AG04450 (cell line): Measurements from ENCODE around the gene SLC15A4. TPM values are rescaled to one million over a fixed set of nuclear protein-coding genes. Genes with fewer than 3 reads are reported as not detected.

ENCODE experiments used
- CTCF ChIA-PET: fragments of 300-600, 350-600 bp; formaldehyde crosslinking; extraction: SDS; loops from one replicate; lab custom pipeline; 2022; ENCODE audit warnings: antibody characterized with exemption, inconsistent platforms; lab: Charles Lee
- POLR2A ChIA-PET: fragments of 350-600 bp; formaldehyde crosslinking; extraction: SDS; loops from one replicate; lab custom pipeline; 2021; ENCODE audit warnings: antibody characterized with exemption, inconsistent platforms; lab: Yijun Ruan, JAX
- DNase-seq: peaks from one replicate; pipeline ENCODE4 v3.0.0-alpha.2; 2011; ENCODE audit warnings: low read depth, low spot score
- H3K27ac ChIP-seq: one replicate; pipeline ENCODE4 v1.5.1; 2012; ENCODE audit warnings: low read depth, low read length, control low read depth
- H3K27me3 ChIP-seq: one replicate; pipeline ENCODE4 v1.6.0; 2012; ENCODE audit warnings: low read length; ENCODE audit not compliant: control insufficient read depth, insufficient read depth
- H3K4me3 ChIP-seq: 2 replicates; pipeline ENCODE4 v1.5.1; 2011; ENCODE audit warnings: mild to moderate bottlenecking, low read depth, low read length, control low read depth
- H3K9me3 ChIP-seq: 2 replicates; pipeline ENCODE4 v1.5.1; 2012; ENCODE audit warnings: low read length; ENCODE audit not compliant: control insufficient read depth, insufficient read depth
- polyA plus RNA-seq: library from polyadenylated mRNA; depleted of rRNA; stranded (reverse); fragments of >200 nt; gene quantifications from 2 replicates; pipeline ENCODE4 v1.2.3, GENCODE V29; 2011
- TF ChIP-seq, protein P1 (sequence below): IDR thresholded peaks from 2 replicates; pipeline ENCODE4 v1.5.1; 2011; ENCODE audit warnings: low read depth, low read length, control low read depth, inconsistent platforms

The SLC15A4 gene
- polyA plus RNA-seq, 1 experiment: 21.2 TPM

DNA sequence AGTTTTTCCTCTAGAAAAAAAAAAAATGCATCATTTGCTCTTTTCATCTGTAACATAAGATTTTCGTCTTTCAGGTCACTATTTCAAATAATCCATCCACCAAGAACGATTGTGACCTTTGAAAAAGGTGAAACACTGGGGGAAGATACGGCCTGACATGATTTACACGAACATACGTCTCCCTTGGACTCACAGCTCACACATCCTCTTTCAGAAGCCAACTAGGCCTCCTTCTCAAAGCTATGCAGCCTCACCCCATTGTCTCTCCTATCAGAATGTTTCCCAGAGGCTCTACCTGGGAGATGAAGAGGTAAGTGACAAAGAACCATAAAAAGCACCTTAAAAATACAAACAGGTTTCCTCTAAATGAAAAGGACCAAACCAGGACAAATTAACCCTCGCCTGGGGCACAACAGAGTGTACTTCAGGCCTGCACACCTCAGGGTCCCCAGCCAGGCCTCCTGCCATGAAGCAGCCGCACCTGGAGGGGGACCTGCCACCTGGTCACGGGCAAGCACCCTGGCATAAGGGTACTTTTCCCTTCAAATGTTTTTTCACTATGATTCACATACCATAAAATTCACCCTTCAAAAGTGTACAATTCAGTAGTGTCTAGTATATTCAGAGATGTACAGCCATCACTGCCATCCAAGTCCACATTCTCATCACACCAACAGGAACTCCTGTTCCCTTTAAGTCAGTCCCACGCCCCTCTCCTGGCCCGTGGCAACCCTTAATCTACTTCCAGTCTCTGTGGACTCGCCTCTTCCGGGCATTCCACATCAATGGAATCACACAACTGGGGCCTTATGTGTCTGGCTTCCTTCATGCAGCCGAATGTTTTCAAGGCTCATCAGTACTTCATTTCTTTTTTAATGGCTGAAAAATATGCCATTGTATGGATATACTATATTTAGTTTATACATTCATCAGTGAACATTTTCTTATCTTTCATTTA lies 5.4 kb downstream of the SLC15A4 start:
- ChIA-PET CTCF (no interaction called here), POLR2A (interaction anchor here (0.7 kb wide), 1 partner anchor 17 kb away, joined by 5 read pairs; no protein-coding TSS in a partner anchor)
- Histone ChIP-seq H3K27ac (no peak overlapping the region), H3K9me3 (no peaks in the 10 kb centered on the region), H3K27me3 (no peaks in the 10 kb centered on the region), H3K4me3 (no peak overlapping the region)
- TF ChIP-seq, protein P1, sequence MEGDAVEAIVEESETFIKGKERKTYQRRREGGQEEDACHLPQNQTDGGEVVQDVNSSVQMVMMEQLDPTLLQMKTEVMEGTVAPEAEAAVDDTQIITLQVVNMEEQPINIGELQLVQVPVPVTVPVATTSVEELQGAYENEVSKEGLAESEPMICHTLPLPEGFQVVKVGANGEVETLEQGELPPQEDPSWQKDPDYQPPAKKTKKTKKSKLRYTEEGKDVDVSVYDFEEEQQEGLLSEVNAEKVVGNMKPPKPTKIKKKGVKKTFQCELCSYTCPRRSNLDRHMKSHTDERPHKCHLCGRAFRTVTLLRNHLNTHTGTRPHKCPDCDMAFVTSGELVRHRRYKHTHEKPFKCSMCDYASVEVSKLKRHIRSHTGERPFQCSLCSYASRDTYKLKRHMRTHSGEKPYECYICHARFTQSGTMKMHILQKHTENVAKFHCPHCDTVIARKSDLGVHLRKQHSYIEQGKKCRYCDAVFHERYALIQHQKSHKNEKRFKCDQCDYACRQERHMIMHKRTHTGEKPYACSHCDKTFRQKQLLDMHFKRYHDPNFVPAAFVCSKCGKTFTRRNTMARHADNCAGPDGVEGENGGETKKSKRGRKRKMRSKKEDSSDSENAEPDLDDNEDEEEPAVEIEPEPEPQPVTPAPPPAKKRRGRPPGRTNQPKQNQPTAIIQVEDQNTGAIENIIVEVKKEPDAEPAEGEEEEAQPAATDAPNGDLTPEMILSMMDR: no peak
- no peak for DNase-seq

DNA sequence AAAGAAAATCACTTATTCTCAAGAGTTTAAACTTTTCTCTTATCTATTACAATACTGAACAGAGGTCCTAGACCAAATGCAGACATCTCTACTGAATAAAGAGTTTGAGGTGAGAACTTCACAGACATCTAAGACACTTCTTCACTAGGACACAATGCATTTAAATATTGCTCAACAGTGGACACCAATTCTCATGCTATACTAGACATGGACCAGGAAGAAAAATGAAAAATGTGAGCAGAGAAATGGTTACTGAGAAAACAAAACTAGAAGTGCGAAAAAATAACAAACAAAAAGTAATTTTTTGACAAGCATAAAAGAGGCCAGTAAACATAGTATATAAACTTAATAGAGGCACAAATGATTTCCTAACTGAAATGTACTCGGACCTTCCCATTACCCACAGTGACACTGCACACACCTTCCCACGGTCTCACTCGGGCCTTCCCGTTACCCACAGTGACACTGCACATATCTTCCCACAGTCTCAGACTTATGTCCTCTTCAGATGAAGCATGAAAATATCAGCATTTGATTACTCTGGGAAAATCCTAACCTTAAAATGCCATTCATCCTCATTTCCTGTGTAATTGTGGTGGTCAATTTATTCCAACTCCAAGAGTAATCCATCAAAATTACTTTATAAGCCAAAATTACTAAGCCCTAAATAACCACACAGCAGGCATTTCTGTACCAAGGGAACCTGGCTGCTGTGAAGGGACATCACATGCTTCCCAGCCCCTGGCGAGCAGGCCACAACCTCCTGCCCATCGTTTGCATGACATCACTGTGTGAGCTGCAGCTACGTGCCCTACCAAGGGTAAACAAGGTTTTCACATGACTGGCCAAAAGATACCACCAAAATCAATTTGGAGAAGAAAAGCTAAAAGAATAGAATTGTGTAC lies 6.4 kb downstream of the SLC15A4 start:
- TF ChIP-seq, protein P1: no peak
- no peaks in the 10 kb centered on the region for H3K27me3 ChIP-seq
- no peak overlapping the region for H3K27ac ChIP-seq
- POLR2A ChIA-PET: interaction anchor here (0.7 kb wide), 1 partner anchor 16 kb away, joined by 5 read pairs; no protein-coding TSS in a partner anchor
- DNase-seq: no peak
- no peaks in the 10 kb centered on the region for H3K9me3 ChIP-seq
- H3K4me3 ChIP-seq: no peak overlapping the region
- CTCF ChIA-PET: no interaction called here

DNA sequence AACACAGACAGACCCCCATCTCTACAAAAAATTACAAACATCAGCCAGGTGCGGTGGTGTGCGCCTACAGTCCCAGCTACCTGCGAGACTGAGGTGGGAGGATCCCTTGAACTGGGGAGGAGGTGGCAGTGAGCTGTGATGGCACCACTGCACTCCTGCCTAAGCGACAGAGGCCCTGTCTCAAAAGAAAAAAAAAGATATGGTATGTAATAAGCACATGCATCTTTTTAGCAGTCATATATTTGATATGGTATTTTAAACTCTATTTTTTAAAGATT lies 7.2 kb downstream of the SLC15A4 start:
- no peaks in the 10 kb centered on the region for H3K9me3 ChIP-seq
- no peak overlapping the region for H3K27ac ChIP-seq
- H3K27me3 ChIP-seq: no peaks in the 10 kb centered on the region
- TF ChIP-seq, protein P1: no peak
- CTCF ChIA-PET: no interaction called here
- POLR2A ChIA-PET: no interaction called here
- no peak for DNase-seq
- no peak overlapping the region for H3K4me3 ChIP-seq

DNA sequence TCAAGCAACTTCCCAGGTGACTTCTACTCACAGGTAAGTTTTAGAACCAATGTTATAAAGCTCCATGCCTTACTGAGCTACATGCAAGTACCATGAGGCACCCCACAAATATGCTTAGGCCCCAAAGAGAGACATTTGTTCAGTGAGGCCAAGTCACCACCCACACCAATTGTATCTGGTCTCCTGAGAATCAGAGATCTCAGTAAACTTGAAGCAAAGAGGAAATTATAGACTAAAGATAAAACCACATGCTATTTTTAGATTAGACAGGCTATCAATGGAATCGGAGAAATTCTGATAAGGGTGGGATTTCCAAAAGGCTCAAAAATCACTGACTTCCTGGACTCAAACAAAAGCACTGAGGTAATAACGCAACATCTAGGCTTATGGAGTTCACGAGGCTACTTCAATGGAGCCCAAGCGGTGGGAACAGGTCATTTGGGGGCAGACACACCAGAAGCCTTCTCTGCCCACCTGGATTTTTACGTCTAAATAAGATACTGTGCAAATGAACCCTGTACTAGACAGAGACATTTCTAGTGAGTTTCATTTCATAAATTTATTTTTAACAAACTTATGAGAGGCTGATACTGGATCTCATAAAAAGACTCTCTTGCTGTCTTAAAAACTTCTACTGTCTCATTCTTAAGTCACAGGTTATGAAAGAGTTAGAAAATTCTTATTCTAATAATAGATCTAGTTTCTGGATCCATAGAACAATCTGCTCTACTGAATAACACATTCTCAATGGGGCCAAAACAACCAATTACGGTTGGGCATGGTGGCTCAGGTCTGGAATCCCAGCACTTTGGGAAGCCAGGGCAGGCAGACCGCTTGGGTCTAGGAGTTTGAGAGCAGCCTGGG lies 7.7 kb downstream of the SLC15A4 start:
- CTCF ChIA-PET: interaction anchor here (0.6 kb wide), 1 partner anchor 34 kb away, joined by 3 read pairs; no protein-coding TSS in a partner anchor
- DNase-seq: no peak
- POLR2A ChIA-PET: no interaction called here
- TF ChIP-seq, protein P1: no peak
- Histone ChIP-seq H3K4me3 (no peak overlapping the region), H3K27me3 (no peaks in the 10 kb centered on the region), H3K9me3 (no peaks in the 10 kb centered on the region), H3K27ac (no peak overlapping the region)
